Measurements from ENCODE around the gene PLCL2.

Gene PLCL2

DNA sequence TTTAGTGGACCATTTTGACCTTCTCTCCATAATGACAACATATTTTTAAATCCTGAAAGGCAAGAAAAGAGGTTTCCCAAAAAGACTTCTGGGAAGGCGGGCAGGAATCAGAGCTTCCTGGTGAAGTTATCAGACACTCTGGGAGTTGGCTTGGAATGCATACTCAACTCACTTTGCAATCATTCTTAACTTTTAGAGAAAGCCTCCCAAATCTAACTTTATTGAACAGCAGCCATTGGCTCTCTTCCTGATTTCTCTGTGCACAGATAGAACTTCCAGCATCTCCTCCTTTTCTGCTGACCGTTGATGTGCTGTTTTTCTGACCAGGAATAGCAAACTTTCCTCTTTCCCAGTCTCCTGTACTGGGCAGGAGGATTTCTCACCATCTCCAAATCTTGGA lies 44.6 kb downstream of the PLCL2 start:
- H3K36me3 ChIP-seq (ENCODE audit: control insufficient read depth in 2 of 2, insufficient read depth in 2 of 2, low read length in 2 of 2) = no peaks in the 10 kb centered on the region
- H3K4me1 ChIP-seq (ENCODE audit: control insufficient read depth in 2 of 2, insufficient read depth in 2 of 2, low read length in 2 of 2) = no peaks in the 10 kb centered on the region
- no peak overlapping the region for H3K27ac ChIP-seq (ENCODE audit: low read depth in 2 of 2, low read length in 2 of 2)
- no peak overlapping the region for H3K9ac ChIP-seq (ENCODE audit: low read depth in 1 of 2, low read length in 2 of 2)
- H3K9me3 ChIP-seq (ENCODE audit: control insufficient read depth in 2 of 2, low read length in 2 of 2) = no peaks in the 10 kb centered on the region
- H3K27me3 ChIP-seq (ENCODE audit: control insufficient read depth in 2 of 2, insufficient read depth in 2 of 2, low read length in 2 of 2) = no peaks in the 10 kb centered on the region
- no peak overlapping the region for H3K4me3 ChIP-seq (ENCODE audit: low read length in 2 of 2)

DNA sequence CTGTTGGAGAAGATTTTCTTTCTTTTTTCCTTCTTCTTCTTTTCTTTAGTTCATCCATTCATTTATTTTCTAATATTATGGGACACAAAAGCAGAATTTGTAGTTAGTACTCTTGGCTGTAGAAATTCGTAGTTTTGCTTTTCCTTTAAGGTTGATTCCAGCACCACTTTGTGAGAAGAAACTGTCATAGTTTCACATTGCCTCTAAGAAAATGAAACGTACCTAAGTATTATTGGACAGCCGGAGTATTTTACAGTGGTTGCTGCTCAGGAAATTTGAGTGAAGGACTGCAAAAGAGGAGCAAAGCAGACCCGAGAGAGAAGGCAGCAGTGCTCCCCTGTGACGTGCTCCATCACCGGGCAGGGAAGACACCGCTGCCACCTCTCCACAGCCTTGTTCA lies 48.1 kb downstream of the PLCL2 start:
- Histone ChIP-seq H3K36me3 (ENCODE audit: control insufficient read depth in 2 of 2, insufficient read depth in 2 of 2, low read length in 2 of 2) (no peaks in the 10 kb centered on the region), H3K9me3 (ENCODE audit: control insufficient read depth in 2 of 2, low read length in 2 of 2) (no peaks in the 10 kb centered on the region), H3K4me1 (ENCODE audit: control insufficient read depth in 2 of 2, insufficient read depth in 2 of 2, low read length in 2 of 2) (no peaks in the 10 kb centered on the region), H3K4me3 (ENCODE audit: low read length in 2 of 2) (no peak overlapping the region), H3K27ac (ENCODE audit: low read depth in 2 of 2, low read length in 2 of 2) (no peak overlapping the region), H3K27me3 (ENCODE audit: control insufficient read depth in 2 of 2, insufficient read depth in 2 of 2, low read length in 2 of 2) (no peaks in the 10 kb centered on the region), H3K9ac (ENCODE audit: low read depth in 1 of 2, low read length in 2 of 2) (no peak overlapping the region)

DNA sequence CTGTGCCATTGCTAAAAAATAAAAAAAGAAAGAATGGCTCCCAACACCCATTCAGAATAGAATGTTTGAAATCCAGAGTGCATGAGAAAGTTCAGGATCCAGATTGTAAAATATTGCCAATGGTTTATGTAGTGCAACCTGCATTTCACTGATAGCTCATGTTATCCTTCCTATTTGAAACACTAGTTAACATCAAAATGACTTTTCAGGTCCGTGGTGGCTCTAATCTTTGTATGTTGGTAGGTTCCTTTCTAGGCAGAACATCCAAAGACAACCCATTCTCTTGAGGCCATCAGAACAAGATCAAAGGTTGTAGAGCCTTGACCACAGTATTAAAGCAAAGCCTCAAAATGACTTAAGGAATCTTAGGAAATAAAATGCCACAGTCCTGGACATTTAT lies 51.0 kb downstream of the PLCL2 start:
- Histone ChIP-seq H3K27ac (ENCODE audit: low read depth in 2 of 2, low read length in 2 of 2) (no peak overlapping the region), H3K4me1 (ENCODE audit: control insufficient read depth in 2 of 2, insufficient read depth in 2 of 2, low read length in 2 of 2) (no peaks in the 10 kb centered on the region), H3K27me3 (ENCODE audit: control insufficient read depth in 2 of 2, insufficient read depth in 2 of 2, low read length in 2 of 2) (no peaks in the 10 kb centered on the region)

DNA sequence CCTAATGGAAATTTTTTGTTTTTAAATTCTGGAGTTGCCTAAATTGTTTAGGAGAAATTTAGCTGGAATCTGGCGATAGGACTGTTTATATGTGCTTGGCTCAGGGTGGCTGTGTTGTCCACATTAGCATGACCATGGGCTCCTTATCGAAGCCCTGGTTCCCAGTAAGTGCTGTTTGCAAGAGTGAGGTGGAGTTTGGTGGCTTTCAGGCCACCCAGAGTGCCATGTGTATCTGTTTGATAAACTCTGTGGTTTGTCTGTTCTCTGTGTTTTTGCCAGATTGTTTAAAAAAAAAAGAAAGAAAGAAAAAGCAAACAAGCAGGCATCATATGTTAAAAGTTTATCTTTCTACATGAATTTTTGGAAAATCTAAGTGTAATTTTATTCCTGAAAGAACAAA lies 51.5 kb downstream of the PLCL2 start:
- H3K4me1 ChIP-seq (ENCODE audit: control insufficient read depth in 2 of 2, insufficient read depth in 2 of 2, low read length in 2 of 2) = no peaks in the 10 kb centered on the region
- H3K27ac ChIP-seq (ENCODE audit: low read depth in 2 of 2, low read length in 2 of 2) = no peak overlapping the region
- H3K9me3 ChIP-seq (ENCODE audit: control insufficient read depth in 2 of 2, low read length in 2 of 2) = no peaks in the 10 kb centered on the region

More for the DNA sequence above, 51.0 kb downstream of the PLCL2 start:
- no peak overlapping the region for H3K9ac ChIP-seq (ENCODE audit: low read depth in 1 of 2, low read length in 2 of 2)
- no peaks in the 10 kb centered on the region for H3K9me3 ChIP-seq (ENCODE audit: control insufficient read depth in 2 of 2, low read length in 2 of 2)
- H3K36me3 ChIP-seq (ENCODE audit: control insufficient read depth in 2 of 2, insufficient read depth in 2 of 2, low read length in 2 of 2) = no peaks in the 10 kb centered on the region
- H3K4me3 ChIP-seq (ENCODE audit: low read length in 2 of 2) = no peak overlapping the region

DNA sequence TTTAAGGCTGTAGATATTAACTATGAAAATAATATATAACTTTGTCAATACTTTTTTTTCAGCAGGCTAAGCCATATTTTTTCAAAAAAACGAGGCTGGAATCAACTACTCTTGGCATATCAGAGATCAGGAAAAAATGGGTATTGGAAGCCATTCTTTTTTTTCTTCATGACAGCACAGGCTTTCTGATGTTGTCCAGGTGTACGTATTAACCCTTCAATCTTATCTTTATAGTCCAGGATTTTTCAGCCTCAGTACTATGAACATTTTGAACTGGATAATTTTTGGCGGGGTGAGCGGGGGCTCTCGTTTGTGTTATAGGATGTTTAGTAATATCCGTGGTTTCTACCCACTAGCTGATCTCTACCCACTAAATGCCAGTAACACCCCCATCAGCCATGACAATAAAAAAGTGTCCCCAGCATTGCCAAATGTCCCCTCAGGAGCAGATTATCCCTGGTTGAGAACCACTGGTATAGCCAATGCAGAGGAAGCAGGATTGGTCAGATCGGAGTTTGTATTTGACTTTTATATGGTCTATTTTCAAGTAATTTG lies 52.0 kb downstream of the PLCL2 start:
- Histone ChIP-seq H3K9ac (ENCODE audit: low read depth in 1 of 2, low read length in 2 of 2) (no peak overlapping the region), H3K36me3 (ENCODE audit: control insufficient read depth in 2 of 2, insufficient read depth in 2 of 2, low read length in 2 of 2) (no peaks in the 10 kb centered on the region), H3K4me3 (ENCODE audit: low read length in 2 of 2) (no peak overlapping the region), H3K27me3 (ENCODE audit: control insufficient read depth in 2 of 2, insufficient read depth in 2 of 2, low read length in 2 of 2) (no peaks in the 10 kb centered on the region), H3K9me3 (ENCODE audit: control insufficient read depth in 2 of 2, low read length in 2 of 2) (no peaks in the 10 kb centered on the region), H3K27ac (ENCODE audit: low read depth in 2 of 2, low read length in 2 of 2) (no peak overlapping the region), H3K4me1 (ENCODE audit: control insufficient read depth in 2 of 2, insufficient read depth in 2 of 2, low read length in 2 of 2) (no peaks in the 10 kb centered on the region)

More for the DNA sequence above, 51.5 kb downstream of the PLCL2 start:
- Histone ChIP-seq H3K27me3 (ENCODE audit: control insufficient read depth in 2 of 2, insufficient read depth in 2 of 2, low read length in 2 of 2) (no peaks in the 10 kb centered on the region), H3K4me3 (ENCODE audit: low read length in 2 of 2) (no peak overlapping the region), H3K36me3 (ENCODE audit: control insufficient read depth in 2 of 2, insufficient read depth in 2 of 2, low read length in 2 of 2) (no peaks in the 10 kb centered on the region), H3K9ac (ENCODE audit: low read depth in 1 of 2, low read length in 2 of 2) (no peak overlapping the region)

DNA sequence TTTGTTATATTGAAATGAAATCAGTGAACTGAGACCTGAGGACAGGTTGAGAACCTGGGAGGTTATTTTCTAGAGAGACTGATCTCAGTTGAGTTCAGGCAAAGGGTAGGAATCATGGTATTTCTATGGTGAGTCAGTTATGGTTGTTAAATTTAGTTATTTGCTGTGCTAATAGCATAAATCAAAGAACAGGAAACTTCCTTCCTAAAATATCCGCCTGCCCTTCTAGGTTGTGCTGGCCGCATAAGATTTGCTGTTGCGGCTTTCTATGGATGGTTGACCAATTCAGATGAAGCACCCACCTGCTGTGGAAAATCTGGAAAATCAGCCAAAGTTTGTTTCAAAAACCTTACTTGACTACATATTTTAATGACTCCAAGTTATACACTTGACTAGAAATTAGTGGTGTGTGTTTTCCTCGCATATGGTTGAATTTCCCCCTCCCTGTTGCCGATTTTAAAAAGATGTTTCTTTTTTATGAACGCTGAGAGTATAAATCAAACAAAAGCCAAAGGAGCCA lies 52.6 kb downstream of the PLCL2 start:
- Histone ChIP-seq H3K4me3 (ENCODE audit: low read length in 2 of 2) (no peak overlapping the region), H3K9ac (ENCODE audit: low read depth in 1 of 2, low read length in 2 of 2) (no peak overlapping the region), H3K4me1 (ENCODE audit: control insufficient read depth in 2 of 2, insufficient read depth in 2 of 2, low read length in 2 of 2) (no peaks in the 10 kb centered on the region), H3K36me3 (ENCODE audit: control insufficient read depth in 2 of 2, insufficient read depth in 2 of 2, low read length in 2 of 2) (no peaks in the 10 kb centered on the region), H3K27me3 (ENCODE audit: control insufficient read depth in 2 of 2, insufficient read depth in 2 of 2, low read length in 2 of 2) (no peaks in the 10 kb centered on the region), H3K27ac (ENCODE audit: low read depth in 2 of 2, low read length in 2 of 2) (no peak overlapping the region), H3K9me3 (ENCODE audit: control insufficient read depth in 2 of 2, low read length in 2 of 2) (no peaks in the 10 kb centered on the region)

DNA sequence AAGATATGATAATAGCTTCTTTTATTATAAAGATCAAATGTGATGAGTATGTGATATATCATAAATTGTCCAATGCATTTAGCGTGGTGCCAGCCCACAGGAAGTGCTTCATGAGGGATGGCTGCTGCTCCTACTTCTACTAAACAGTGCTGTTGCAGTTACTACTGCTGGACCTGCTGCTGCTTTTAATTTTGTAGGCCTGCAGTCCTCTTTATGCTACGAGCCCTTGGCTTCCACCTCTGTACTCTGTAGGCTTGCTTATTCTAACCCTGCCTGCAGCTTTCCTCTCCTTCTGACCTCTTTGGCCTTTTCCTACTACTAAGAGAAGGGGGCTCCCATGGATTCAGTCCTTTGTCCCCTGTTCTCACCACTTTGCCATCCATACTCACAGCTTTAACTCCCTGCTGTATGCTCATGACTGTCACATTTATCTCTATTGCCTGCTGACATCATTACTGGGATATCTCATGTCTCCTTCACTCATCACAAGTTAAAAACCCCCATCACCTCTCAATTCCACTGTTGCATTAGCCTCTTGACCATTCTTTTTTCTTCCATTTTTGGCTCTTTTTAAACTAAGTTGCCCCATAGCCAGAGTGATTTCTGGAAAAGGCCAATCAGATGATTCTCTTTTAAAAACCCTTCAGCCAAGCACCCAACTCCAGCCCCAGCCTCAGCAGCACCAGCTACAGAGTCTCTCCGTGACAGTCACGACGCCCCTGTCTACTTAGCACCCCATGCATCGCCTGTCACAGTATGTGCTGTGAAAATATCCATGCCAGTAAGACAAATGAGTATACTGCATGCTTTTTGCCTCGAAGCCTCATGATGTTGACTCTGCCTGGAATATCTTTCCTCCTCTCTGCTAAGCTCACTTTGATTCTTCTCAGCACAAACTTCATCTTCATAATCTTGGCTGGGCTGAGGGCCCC lies 56.3 kb downstream of the PLCL2 start:
- Histone ChIP-seq H3K27ac (ENCODE audit: low read depth in 2 of 2, low read length in 2 of 2) (no peak overlapping the region), H3K27me3 (ENCODE audit: control insufficient read depth in 2 of 2, insufficient read depth in 2 of 2, low read length in 2 of 2) (no peaks in the 10 kb centered on the region), H3K4me3 (ENCODE audit: low read length in 2 of 2) (no peak overlapping the region), H3K9me3 (ENCODE audit: control insufficient read depth in 2 of 2, low read length in 2 of 2) (no peaks in the 10 kb centered on the region), H3K9ac (ENCODE audit: low read depth in 1 of 2, low read length in 2 of 2) (no peak overlapping the region), H3K36me3 (ENCODE audit: control insufficient read depth in 2 of 2, insufficient read depth in 2 of 2, low read length in 2 of 2) (no peaks in the 10 kb centered on the region), H3K4me1 (ENCODE audit: control insufficient read depth in 2 of 2, insufficient read depth in 2 of 2, low read length in 2 of 2) (peaks cover 0 to 5% of the 10 kb centered on the region in 2 donors)

DNA sequence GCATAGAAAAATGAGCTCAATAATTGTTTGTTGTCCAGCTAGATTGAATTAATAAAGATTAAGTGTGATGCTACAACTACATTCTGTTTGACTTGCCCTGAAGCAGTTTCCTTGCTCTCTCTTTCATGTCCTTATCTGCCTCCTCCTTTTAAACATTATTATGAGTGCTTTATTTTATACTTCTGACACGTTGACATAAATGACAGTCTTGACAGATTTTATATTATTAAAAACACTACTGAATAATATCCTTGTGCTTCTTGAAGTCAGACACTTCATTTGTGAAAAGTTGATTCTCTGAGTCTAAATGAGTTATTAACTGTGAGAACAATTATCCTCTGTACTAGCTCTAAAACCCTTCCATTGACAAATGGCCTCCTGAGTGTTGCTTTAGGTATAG lies 58.2 kb downstream of the PLCL2 start:
- no peaks in the 10 kb centered on the region for H3K27me3 ChIP-seq (ENCODE audit: control insufficient read depth in 2 of 2, insufficient read depth in 2 of 2, low read length in 2 of 2)
- peaks cover 0 to 5% of the 10 kb centered on the region in 2 donors for H3K4me1 ChIP-seq (ENCODE audit: control insufficient read depth in 2 of 2, insufficient read depth in 2 of 2, low read length in 2 of 2)
- no peak overlapping the region for H3K9ac ChIP-seq (ENCODE audit: low read depth in 1 of 2, low read length in 2 of 2)
- H3K9me3 ChIP-seq (ENCODE audit: control insufficient read depth in 2 of 2, low read length in 2 of 2) = no peaks in the 10 kb centered on the region
- no peaks in the 10 kb centered on the region for H3K36me3 ChIP-seq (ENCODE audit: control insufficient read depth in 2 of 2, insufficient read depth in 2 of 2, low read length in 2 of 2)
- no peak overlapping the region for H3K4me3 ChIP-seq (ENCODE audit: low read length in 2 of 2)
- H3K27ac ChIP-seq (ENCODE audit: low read depth in 2 of 2, low read length in 2 of 2) = no peak overlapping the region

DNA sequence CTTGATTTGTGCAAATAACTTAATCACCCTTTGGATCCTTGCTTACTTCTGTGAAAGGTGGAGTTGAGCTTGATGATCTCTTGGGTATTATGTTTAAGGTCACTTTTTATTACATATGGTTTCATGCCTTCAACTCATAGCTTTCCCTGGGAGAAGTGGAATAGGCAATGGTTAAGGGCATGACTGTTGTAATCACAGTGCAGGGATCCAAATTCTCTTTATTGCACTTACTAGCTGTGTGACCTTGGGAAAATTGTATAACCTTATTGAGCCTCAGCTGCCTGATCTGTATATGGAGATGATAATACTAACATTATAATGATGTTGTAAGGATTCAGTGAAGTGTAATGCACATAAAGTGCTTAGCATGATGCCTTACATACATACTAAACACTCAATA lies 59.1 kb downstream of the PLCL2 start:
- no peak overlapping the region for H3K27ac ChIP-seq (ENCODE audit: low read depth in 2 of 2, low read length in 2 of 2)
- H3K4me1 ChIP-seq (ENCODE audit: control insufficient read depth in 2 of 2, insufficient read depth in 2 of 2, low read length in 2 of 2) = peaks cover 0 to 5% of the 10 kb centered on the region in 2 donors
- no peaks in the 10 kb centered on the region for H3K27me3 ChIP-seq (ENCODE audit: control insufficient read depth in 2 of 2, insufficient read depth in 2 of 2, low read length in 2 of 2)
- no peak overlapping the region for H3K9ac ChIP-seq (ENCODE audit: low read depth in 1 of 2, low read length in 2 of 2)
- no peaks in the 10 kb centered on the region for H3K36me3 ChIP-seq (ENCODE audit: control insufficient read depth in 2 of 2, insufficient read depth in 2 of 2, low read length in 2 of 2)
- H3K4me3 ChIP-seq (ENCODE audit: low read length in 2 of 2) = no peak overlapping the region
- no peaks in the 10 kb centered on the region for H3K9me3 ChIP-seq (ENCODE audit: control insufficient read depth in 2 of 2, low read length in 2 of 2)

DNA sequence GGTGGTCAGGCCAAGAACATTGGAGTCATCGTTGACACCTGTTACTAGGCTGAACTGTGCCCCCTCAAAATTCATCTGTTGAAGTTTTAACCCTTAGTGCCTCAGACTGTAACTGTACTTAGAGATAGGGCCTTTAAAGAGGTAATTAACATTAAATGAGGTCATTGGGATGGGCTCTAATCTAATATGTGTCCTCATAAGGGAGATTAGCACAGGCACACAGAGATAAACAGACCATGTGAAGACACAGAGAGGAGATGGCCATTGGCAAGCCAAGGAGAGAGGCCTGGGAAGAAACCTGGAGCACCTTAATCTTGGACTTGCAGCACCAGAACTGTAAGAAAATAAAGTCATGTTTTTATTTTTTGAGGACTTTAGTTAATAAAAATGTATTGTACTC lies 59.6 kb downstream of the PLCL2 start:
- Histone ChIP-seq H3K4me3 (ENCODE audit: low read length in 2 of 2) (no peak overlapping the region), H3K27ac (ENCODE audit: low read depth in 2 of 2, low read length in 2 of 2) (no peak overlapping the region), H3K9ac (ENCODE audit: low read depth in 1 of 2, low read length in 2 of 2) (no peak overlapping the region), H3K36me3 (ENCODE audit: control insufficient read depth in 2 of 2, insufficient read depth in 2 of 2, low read length in 2 of 2) (no peaks in the 10 kb centered on the region), H3K4me1 (ENCODE audit: control insufficient read depth in 2 of 2, insufficient read depth in 2 of 2, low read length in 2 of 2) (peaks cover 0 to 5% of the 10 kb centered on the region in 2 donors), H3K27me3 (ENCODE audit: control insufficient read depth in 2 of 2, insufficient read depth in 2 of 2, low read length in 2 of 2) (no peaks in the 10 kb centered on the region), H3K9me3 (ENCODE audit: control insufficient read depth in 2 of 2, low read length in 2 of 2) (no peaks in the 10 kb centered on the region)

Measured in mucosa of rectum (tissue), 2 donors.